HepG2 (cell line): ENCODE measurements around the gene POLR1D. TPM values are rescaled to one million over a fixed set of nuclear protein-coding genes. Genes with fewer than 3 reads are reported as not detected.

ENCODE experiments used
- CHD2 ChIP-seq: IDR thresholded peaks from 2 replicates; pipeline ENCODE4 v1.6.1; 2011; ENCODE audit warnings: low read depth, low read length, improper control_type of control experiment
- CREB3 ChIP-seq: sonication (generic); formaldehyde crosslinking; IDR thresholded peaks from 2 replicates; pipeline ENCODE4 v1.5.0; 2020; ENCODE audit warnings: missing genetic modification reagents
- DBP ChIP-seq: sonication (generic); formaldehyde crosslinking; IDR thresholded peaks from 2 replicates; pipeline ENCODE4 v1.4.0; 2020; ENCODE audit warnings: missing genetic modification reagents; ENCODE audit errors: not compliant biosample characterization
- KLF16 ChIP-seq, 2 experiments: sonication (generic) in 1 of 2; formaldehyde crosslinking in 1 of 2; IDR thresholded peaks; 2 replicates each; pipeline versions ENCODE4 v1.6.1 to v1.8.0; 2016 to 2023; ENCODE audit warnings: missing genetic modification reagents in 2 of 2, missing compliant biosample characterization in 1 of 2
- SALL2 ChIP-seq: sonication (generic); formaldehyde crosslinking; IDR thresholded peaks from 2 replicates; pipeline ENCODE4 v1.8.1; 2023; ENCODE audit warnings: mild to moderate bottlenecking, missing genetic modification reagents, inconsistent platforms
- STAT6 ChIP-seq: sonication (generic); formaldehyde crosslinking; IDR thresholded peaks from 2 replicates; pipeline ENCODE4 v1.4.0; 2020; ENCODE audit warnings: missing genetic modification reagents, mild to moderate bottlenecking, borderline replicate concordance
- ZNF256 ChIP-seq: sonication (generic); formaldehyde crosslinking; conservative IDR thresholded peaks from 2 replicates; pipeline ENCODE4 v1.4.0; 2020; ENCODE audit warnings: missing genetic modification reagents
- ZNF407 ChIP-seq: sonication (generic); formaldehyde crosslinking; IDR thresholded peaks from one replicate; pipeline ENCODE4 v1.5.1; 2020; ENCODE audit warnings: mild to moderate bottlenecking, missing genetic modification reagents; ENCODE audit errors: not compliant biosample characterization
- ZNF451 ChIP-seq: sonication (generic); formaldehyde crosslinking; IDR thresholded peaks from 2 replicates; pipeline ENCODE4 v1.5.0; 2020; ENCODE audit warnings: mild to moderate bottlenecking, missing genetic modification reagents
- ZNF503 ChIP-seq: sonication (generic); formaldehyde crosslinking; IDR thresholded peaks from 2 replicates; pipeline ENCODE4 v1.4.0; 2020; ENCODE audit warnings: missing genetic modification reagents
- ZNF660 ChIP-seq: sonication (generic); formaldehyde crosslinking; IDR thresholded peaks from 2 replicates; pipeline ENCODE4 v1.5.1; 2020; ENCODE audit warnings: mild to moderate bottlenecking, low read depth, missing genetic modification reagents, borderline replicate concordance
- ZNF747 ChIP-seq: sonication (generic); formaldehyde crosslinking; IDR thresholded peaks from 2 replicates; pipeline ENCODE4 v1.8.1; 2023; ENCODE audit warnings: missing genetic modification reagents, mild to moderate bottlenecking, borderline replicate concordance
- ZNF780A ChIP-seq: sonication (generic); formaldehyde crosslinking; IDR thresholded peaks from 2 replicates; pipeline ENCODE4 v1.8.0; 2022; ENCODE audit warnings: mild to moderate bottlenecking, missing genetic modification reagents, moderate library complexity
- polyA plus RNA-seq, 8 experiments: library from polyadenylated mRNA; depleted of rRNA in 3 of 8; stranded (reverse) in 7 of 8; unstranded in 1 of 8; fragments of >200 nt; fragmentation: Illumina TruSeq in 4 of 8; extraction: Trizol in 4 of 8; gene quantifications; 2 replicates each; pipeline versions ENCODE4 v1.2.1 to v1.2.3, GENCODE V29; 2011 to 2016; ENCODE audit warnings: low read depth in 4 of 8, missing spikeins in 1 of 8, mixed read lengths in 1 of 8; ENCODE audit not compliant: insufficient read depth in 1 of 8
- total RNA-seq, 5 experiments: library from RNA; depleted of rRNA; stranded (reverse); fragments of >200 nt; fragmentation: Illumina TruSeq; extraction: Trizol; gene quantifications; 2 replicates each; pipeline ENCODE4 v1.2.3, GENCODE V29; 2016; ENCODE audit warnings: low read depth in 1 of 5

Gene POLR1D
- total and polyA plus RNA-seq, 2 of the 13 experiments (the other 11 are each of a cell fraction or from before 2014, with no cell fraction given) = 183 to 490 TPM

- TF ChIP-seq STAT6 (CRISPR knock-in tag) = no peak
- no peak for TF ChIP-seq ZNF407 (CRISPR knock-in tag)
- TF ChIP-seq ZNF747 (CRISPR knock-in tag) = no peak
- TF ChIP-seq ZNF503 (CRISPR knock-in tag) = 0 out of 2 replicates have a peak, but pooled peaks have one; percentile 40
- no peak for TF ChIP-seq KLF16 (CRISPR knock-in tag; IDR thresholded peaks at IDR 0.05)
- peak; percentile 50 for TF ChIP-seq CHD2
- no peak for TF ChIP-seq SALL2
- TF ChIP-seq ZNF660 (CRISPR knock-in tag) = no peak
- no peak for TF ChIP-seq CREB3 (CRISPR knock-in tag)
- no peak for TF ChIP-seq ZNF451 (CRISPR knock-in tag)
- TF ChIP-seq ZNF256 = no peak
- TF ChIP-seq ZNF780A (CRISPR knock-in tag) = no peak
- TF ChIP-seq DBP (CRISPR knock-in tag) = no peak
These were observed 1.1 kb upstream of the POLR1D start, which contains the start of gene LNX2 (continued) for GRCh38 chr13:27620377-27621115.
